Coronary artery (tissue), 2 donors: Measurements from ENCODE around the gene GFY.
A peak's percentile ranks its signal among the peaks of the same experiment; 100 is the strongest.
"Not testable (repeated sequence)": the region's sequence is repeated elsewhere in the genome, so short reads cannot be mapped to it uniquely, and the experiment has no call there.

Experiments used
- DNase-seq: peaks from one replicate; pipeline ENCODE4 v3.0.0-alpha.2; 2017; ENCODE audit warnings: low spot score
- H3K27ac ChIP-seq, 2 donors: fragments of 200-600 bp; sonication (generic); one replicate each; pipeline ENCODE4 v1.5.1; 2016 to 2019
- H3K4me3 ChIP-seq: fragments of 200-600 bp; sonication (generic); 2 replicates; pipeline ENCODE4 v1.5.1; 2016; ENCODE audit warnings: mild to moderate bottlenecking, moderate library complexity
- CTCF ChIP-seq: fragments of 200-600 bp; sonication (generic); IDR thresholded peaks from one replicate; pipeline ENCODE4 v1.5.1; 2019; ENCODE audit warnings: antibody characterized with exemption

GFY gene

GRCh38 chr19:49440439-49441209 lies 15.4 kb downstream of the GFY start:
- TF ChIP-seq CTCF: no peak
- H3K27ac ChIP-seq: no peak overlapping the region
- H3K4me3 ChIP-seq: peak overlapping the region; percentile 80
- DNase-seq: no peak

- Histone ChIP-seq H3K4me3 (peak within 1 kb of the TSS; percentile 80), H3K27ac (peak within 1 kb of the TSS in 1 of 2 donors; percentile 90)
- no peak for TF ChIP-seq CTCF
- DNase-seq: no peak
Measured at GRCh38 chr19:49441210-49441959, 16.2 kb downstream of the GFY start, which contains the start of gene SLC17A7. TSS of gene SLC17A7 (minus strand) at chr19:49441527. CDS start at chr19:49441379, 148 bp downstream.

GRCh38 chr19:49441960-49442350 lies 16.8 kb downstream of the GFY start:
- peak overlapping the region; percentile 80 for H3K4me3 ChIP-seq
- H3K27ac ChIP-seq: peak overlapping the region in 1 of 2 donors; percentile 90
- TF ChIP-seq CTCF: no peak
- no peak for DNase-seq

- TF ChIP-seq CTCF: no peak
- Histone ChIP-seq H3K27ac (peak overlapping the region in 1 of 2 donors; percentile 90), H3K4me3 (peak overlapping the region; percentile 80)
- DNase-seq: no peak
Measured at GRCh38 chr19:49442354-49442753, 17.2 kb downstream of the GFY start.

GRCh38 chr19:49442771-49443365 lies 17.7 kb downstream of the GFY start:
- peak overlapping the region; percentile 80 for H3K4me3 ChIP-seq
- DNase-seq: peak; percentile 96
- peak overlapping the region; percentile 64 to 90 for H3K27ac ChIP-seq
- no peak for TF ChIP-seq CTCF

- TF ChIP-seq CTCF: peak; percentile 90
- peak; percentile 94 for DNase-seq
- Histone ChIP-seq H3K4me3 (peak overlapping the region; percentile 80), H3K27ac (peak overlapping the region; percentile 64 to 90)
Measured at GRCh38 chr19:49443366-49444099, 18.3 kb downstream of the GFY start.

GRCh38 chr19:49444100-49444700 lies 19.0 kb downstream of the GFY start:
- DNase-seq, H3K4me3 ChIP-seq: not testable (repeated sequence)

More at GRCh38 chr19:49444100-49444700, 19.0 kb downstream of the GFY start:
- not testable (repeated sequence) for H3K27ac ChIP-seq
